NCI-H1436 (cell line): ENCODE measurements around the gene IL23R.
A peak's percentile ranks its signal among the peaks of the same experiment; 100 is the strongest.

ENCODE experiments used
- DNase-seq: peaks from one replicate; lab custom pipeline; 2025; lab: John Stamatoyannopoulos, UW

IL23R gene

DNA sequence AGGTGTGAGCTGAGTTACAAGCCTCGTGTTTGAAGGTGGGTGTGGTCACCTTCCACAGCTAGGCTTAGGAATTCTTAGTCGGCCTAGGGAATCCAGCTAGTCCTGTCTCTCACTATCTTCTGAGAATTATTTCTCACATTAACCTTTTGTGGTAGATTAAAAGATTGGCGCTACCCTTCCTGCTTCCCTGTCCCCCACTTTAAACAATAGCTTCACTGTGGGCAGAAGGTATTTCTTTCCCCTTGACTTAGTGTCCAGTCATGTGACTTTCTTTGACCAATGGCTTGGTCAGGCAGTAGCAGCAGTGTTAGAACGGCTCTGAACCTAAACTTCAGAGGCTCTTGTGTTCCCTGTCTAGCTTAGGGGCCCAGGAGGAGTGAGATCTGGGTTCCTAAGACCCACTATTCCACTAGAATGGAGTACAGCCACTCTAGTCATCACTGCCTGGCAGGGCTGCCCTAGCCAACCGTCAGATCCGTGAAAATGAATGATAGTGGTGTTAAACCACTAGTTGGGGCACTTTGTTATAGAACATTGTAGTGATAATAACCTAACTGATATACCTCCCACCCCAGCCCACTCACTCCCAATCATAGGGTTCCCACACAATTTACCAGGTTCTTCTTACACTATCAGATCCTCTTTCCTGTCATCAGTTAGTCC, 17.6 kb upstream of the IL23R start:
- no peak for DNase-seq

DNA sequence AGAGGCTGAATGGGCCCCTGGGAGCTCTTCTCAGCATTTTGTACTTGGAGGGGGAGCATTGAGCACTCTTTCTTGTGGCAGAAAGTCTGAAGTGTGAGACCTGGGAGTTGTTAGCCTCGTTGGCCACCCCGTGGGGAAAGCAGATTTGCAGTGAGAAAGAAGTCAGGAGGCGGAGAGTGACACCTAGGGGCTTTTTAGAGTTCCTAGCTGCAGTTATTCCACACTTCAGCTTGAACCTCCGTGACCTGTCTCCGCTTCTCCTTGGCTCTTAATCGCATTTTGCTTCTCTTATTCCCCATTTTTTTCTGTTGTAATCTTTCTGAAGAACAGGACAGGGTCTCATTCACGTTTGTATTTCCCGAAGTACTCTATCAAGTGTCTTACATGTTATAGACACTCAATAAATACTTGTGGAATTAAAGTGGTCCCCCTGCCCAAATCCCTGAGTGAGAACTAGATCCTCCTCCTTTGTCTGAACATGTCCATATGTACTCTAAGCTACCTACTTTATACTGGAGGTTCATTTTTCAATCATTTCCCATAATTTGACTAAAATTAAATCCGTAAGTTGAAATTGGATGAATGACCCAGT, 17.0 kb upstream of the IL23R start:
- peak; percentile 59 for DNase-seq

DNA sequence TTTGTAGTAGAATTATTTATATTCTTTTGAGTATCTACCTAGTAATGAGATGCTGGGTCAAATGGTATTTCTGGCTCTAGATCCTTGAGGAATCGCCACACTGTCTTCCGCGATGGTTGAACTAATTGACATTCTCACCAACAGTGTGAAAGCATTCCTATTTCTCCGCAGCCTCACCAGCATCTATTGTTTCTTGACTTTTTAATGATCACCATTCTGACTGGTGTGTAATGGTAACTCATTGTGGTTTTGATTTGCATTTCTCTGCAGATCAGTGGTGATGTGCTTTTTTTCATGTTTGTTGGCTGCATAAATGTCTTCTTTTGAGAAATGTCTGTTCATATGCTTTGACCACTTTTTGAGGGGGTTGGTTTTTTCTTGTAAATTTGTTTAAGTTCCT, 15.3 kb upstream of the IL23R start:
- no peak for DNase-seq

DNA sequence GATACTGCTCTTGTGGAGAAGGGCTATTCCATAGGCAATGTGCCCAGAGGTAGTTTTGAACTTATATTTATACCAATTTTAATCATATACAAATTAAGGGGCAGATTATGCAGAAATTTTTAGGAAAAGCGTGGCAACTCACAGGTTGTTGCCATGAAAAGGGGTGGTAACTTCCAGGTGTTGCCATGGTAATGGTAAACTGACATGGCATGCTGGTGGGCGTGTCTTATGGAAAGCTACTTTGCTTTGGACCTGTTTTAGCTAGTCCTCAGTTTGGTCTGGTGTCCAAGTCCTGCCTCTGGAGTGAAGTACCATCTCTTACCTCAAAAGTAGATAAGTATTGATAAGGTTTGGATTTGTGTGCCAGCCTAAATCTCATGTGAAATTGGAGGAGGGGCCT, 7.9 kb upstream of the IL23R start:
- no peak for DNase-seq

DNA sequence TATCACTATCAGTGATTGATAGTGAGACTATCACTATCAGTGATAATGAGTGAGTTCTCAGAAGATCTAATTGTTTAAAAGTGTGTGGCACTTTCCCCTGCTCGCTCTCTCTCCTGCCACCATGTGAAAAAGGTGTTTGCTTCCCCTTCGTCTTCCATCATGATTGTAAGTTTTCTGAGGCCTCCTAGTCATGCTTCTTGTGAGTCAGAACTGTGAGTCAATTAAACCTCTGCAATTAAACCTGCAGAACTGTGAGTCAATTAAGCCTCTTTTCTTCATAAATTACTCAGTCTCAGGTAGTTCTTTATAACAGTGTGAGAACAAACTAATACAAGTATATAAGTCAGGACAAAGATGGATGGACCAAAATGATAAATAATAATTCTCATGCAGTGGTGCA, 7.0 kb upstream of the IL23R start:
- no peak for DNase-seq

DNA sequence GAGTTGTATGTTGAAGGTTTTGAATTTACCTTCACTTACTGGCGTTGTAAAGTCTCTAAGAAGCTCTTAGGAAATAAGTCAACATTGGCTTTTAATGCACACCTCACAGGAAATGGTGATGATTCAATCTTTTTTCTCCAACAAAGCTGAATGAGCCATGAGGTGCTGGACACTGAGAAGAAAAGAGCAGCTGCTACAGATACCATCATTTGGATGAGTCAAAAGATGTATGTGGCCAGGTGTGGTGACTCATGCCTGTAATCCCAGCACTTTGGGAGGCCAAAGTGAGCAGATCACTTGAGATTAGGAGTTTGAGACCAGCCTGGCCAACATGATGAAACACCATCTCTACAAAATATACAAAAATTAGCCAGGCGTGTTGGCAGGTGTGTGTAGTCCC, 3.3 kb upstream of the IL23R start:
- no peak for DNase-seq

DNA sequence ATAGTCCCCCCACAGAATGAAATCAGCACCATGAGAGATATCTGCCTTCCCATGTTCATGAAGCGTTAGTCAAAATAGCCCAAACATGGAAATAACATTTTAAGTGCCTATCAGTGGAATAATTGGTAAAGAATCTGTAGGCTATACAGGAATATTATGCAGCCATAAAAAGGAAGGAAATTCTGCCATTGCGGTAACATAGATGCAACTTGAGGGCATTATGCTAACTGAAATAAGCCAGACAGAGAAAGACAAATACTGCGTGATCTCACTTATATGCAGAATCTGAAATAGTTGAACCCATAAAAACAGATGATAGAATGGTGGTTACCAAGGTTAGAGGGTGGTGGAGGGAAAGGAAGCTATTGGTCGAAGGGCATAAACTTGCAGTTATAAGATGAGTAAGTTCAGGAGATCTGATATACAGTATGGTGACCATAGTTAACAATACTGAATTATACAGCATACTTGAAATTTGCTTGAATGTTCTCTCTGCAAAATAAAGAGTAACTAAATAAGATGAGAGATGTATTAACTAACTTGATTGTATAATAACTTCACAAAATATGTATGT, 699 bp upstream of the IL23R start:
- DNase-seq, result no peak

DNA sequence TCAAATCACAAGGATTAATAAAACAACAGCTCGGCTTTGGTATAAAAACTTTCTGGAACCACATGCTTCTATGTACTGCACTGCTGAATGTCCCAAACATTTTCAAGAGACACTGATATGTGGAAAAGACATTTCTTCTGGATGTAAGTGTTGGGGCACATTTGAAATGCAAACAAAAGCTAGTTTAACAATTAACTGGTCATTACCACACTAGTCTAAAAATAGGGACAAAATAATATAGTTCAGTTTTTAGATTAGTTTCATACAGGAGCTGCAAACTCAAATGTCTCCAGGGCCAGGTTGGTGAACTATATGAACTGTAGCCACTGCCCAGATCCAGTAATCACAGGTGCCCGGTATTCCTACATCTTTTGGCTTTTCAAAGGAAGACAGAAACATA, 3.2 kb downstream of the IL23R start:
- no peak for DNase-seq

DNA sequence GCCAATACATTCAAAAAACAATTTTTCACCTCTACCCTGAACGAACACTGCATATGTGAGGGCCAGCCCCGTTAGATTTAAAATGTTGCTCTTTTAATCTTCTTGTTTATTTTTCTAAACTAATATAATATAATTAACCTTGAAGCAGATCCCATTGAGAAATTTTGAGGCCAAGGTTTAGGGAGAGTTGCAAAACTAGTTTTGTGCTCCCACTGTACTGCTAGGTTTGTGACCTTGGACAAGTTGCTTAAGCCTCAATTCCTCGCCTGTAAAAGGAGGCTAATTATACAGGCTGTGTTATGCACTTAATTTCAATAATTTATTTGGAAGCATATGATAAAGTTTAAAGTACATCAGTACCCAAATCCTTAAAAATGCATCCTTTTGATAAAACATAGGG, 3.7 kb downstream of the IL23R start:
- no peak for DNase-seq

DNA sequence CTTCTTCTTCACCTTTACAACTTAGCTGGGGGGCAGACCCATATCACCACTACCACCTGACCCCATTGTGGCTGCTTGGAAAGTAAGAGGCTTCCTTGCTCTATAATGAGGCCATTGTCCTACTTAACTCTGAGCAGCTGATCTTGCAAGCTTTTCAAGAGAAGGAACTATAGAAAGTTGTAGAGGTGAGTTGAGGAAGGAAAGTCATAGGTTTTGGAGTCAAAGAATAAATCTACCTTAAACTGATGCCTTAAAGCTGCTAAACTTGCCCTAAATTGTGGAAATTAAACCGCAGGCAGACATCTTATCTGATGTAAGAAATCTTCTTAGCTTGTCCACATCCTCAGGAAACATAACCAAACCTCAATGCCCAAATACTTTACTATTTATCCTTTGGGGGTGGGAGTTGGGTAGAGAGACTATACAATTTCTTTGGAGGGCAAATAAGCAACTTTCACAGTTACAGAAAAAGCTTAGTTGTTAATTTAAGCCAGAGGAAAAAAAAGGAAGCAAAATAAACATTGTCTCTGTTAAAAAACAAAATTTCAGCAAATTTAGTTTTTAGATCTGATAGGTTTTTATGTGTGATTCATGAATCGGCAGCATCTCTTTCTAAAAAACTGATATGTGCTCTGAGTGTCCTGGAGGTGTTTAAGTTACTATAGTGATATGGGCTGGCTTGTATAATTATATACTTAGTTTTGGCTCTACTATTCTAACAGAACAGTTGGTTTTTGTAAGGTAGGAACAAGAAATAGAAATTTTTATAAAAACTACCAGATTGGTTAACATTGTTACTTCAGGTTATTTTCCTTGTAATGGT, 4.7 kb downstream of the IL23R start:
- DNase-seq, result no peak

DNA sequence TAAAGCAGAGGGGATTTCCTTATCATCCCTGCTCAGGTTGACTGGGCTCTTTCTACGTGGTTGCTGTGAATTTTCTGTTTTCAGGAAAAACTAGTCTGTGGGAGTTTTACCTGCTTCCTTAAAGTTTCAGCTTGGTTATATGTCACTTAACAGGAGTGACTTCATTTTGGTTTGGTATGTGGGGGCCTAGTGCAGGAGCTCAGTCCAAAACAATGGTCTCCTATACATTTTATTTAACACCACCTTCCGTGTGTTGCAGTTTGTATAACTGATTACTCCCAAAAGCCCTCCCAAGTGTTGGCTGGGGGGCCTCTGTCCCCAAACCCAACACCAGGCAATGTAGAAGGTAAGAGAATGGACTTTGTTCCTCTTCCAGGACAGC, 5.3 kb downstream of the IL23R start:
- no peak for DNase-seq

DNA sequence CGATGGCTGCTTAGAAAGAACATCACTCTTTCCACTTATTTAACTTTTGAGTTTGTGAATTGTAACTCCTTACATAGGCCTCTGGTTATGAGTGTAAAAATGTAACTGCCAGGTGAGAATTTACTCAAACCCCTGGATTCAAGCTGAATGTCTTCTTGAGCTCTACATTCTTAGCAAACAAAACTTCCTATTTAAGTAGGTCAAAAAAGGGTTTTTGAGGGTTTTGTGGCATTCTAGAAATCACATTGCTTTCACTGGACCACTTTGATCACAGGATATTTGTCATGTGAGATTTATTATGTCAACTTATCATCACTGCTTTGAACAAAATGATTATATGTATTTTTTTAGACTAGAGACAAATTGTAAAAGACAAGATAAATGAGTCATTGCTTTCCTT, 5.7 kb downstream of the IL23R start:
- no peak for DNase-seq

DNA sequence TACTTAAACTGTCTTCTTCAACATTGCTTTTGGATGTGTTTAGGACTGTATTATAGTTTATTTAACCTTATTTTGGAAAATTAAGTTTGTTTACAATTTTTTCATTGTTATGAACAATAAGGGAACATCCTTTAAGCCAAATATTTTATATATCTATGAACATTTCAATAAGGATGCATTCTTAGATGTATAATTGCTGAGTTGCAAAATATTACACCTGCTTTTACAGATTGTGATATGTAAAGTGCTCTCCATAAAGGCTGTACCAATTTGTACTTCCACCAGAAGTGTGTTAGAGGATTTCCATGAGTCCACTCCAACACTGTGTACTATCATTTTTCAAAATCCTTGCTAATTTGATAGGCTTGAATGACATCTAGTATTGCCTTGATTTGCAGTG, 7.7 kb downstream of the IL23R start:
- no peak for DNase-seq

DNA sequence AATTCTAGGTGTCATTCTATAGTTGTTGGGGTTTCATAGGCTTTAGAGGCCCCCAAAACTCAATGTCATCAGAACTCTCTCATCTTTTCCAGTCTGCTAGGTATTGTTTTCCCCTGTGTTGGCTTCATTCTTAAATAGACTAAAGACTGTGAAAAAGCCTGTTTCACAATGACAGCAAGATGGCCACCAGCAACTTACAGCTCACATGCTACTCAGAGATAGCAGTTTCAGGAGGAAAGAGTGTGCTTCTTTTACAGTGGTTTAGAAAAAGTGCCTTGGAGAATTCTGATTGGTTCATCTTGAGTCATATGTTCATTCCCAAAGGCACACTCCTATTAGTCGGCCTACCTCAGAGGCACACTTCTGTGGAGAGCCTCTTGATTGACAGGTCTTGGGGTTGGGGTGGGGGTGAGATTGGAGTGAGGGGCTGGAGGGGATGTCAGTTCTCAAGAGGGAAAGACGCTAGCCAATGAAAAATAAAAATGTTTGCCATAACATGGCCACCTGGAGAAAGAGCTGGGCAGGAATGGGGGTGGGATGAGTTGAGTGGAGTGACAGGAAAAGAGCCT, 8.5 kb downstream of the IL23R start:
- no peak for DNase-seq

DNA sequence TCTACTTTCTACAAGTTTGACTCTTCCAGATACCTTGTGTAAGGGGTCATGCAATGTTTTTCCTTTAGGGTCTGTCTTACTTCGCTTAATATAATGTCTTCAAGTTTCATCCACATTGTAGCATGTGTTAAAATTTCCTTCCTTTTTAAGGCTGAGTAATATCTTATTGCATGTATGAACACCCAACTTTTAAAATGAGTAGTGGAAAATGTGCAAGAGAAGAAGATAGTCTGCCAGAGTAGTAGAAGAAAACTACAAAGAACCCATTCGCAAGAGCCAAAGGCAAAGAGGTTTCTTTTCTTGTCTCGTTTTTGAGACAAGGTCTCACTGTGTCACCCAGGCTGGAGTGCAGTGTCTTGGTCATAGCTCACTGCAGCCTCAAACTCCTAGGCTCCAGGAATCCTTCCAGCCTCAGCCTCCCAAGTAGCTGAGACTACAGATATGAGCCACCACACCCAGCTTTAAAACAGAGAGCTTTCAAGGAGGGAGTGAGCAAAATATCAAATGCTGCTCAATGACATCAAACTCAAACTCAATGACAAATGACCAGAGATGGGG, 9.4 kb downstream of the IL23R start:
- no peak for DNase-seq

DNA sequence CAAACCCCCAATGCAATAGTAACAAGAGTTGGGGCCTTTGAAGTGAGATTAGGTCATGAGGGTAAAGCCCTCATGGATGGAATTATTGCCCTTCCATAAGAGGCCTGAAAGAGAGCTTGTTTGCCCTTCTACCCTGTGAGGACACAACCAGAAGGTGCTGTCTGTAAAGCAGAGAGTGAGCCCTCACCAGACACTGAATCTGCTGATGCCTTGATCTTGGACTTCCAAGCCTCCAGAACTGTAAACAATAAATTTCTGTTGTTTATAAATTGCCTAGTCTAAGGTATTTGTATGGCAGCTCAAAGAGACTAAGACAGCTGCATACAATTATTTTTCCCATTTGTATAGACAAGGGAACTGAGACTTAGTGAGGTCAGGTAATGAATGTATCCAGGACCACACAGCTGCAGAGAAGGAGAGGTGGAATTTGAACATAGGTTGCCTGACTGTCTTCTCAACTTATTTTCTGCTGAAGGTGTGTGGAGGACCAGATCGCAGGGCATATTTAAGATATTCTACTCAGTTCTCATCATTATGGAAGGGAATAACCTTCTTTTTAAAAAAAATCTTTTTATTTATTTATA, 18.7 kb downstream of the IL23R start:
- no peak for DNase-seq

DNA sequence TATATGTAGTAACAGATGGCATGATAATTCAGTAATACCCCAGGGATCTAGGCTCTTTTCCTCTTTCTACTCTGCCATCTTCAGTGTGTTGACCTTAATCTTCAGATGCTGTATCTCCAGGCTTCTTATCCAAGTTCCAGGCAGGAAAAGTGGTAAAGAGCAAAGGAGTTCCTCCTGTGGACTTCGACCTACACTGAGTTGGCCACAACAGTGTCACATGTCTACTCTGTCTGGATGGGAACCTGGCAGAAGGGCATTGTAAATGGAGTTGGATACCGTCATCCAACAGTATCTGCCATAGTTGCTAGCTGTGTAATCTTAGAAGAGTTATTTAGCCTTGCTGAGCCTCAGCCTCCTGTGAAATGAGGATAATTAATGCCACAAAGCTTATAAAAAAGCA, 21.9 kb downstream of the IL23R start:
- no peak for DNase-seq

DNA sequence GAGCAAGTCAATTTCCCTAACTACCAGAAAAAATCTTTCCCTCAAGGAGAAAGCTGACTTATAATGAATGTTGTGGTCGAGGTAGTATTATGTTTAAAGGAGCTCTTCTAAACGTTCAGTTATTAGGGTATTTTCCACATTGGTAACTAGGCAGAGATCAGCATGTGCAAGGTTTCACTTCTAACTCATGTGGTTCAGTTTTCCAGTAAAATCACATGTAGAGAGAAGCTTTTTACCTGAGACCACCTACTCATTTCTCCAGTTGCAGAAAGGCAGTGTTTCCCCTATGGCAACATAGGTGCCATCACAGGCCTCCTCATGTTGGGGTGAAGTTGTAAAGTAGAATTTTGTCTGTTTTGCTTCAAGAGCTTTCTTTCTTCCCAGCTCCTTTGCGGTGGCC, 23.7 kb downstream of the IL23R start:
- DNase-seq, result no peak

DNA sequence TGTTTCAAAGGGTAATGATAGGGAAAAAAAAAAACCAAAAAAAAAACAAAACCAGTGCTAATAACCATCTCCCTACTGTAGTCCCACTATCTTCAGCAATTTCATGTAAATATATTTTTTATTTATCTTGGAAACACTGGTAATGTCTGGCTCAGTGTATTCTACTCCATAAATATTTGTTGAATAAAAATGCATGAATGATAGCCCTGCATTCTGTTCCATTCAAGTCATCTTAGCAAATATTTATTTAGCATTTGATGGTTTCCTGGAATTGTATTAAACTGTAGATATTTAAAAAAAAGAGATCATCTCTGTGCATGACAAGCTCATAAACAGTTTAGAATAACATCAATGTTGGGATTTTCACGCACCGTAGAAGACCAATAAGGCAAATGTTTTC, 24.2 kb downstream of the IL23R start:
- no peak for DNase-seq

DNA sequence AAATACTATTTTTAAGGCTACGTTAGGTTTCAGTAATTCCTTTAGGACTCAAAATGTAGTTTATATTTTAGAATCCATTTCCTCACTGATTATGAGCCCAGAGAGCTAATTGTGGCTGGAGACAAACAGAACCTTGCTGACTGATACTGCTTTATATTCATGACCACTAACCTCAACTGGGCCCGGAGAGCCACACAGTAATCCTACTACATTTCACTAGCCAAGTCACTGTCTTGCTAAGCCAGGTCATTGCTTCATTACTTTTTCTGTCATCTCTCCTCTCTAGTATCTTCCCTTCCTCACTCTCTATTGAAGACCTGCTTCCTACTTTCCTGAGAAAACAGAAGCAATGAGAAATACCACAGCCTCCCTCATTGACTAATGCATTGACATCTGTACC, 24.7 kb downstream of the IL23R start:
- no peak for DNase-seq

DNA sequence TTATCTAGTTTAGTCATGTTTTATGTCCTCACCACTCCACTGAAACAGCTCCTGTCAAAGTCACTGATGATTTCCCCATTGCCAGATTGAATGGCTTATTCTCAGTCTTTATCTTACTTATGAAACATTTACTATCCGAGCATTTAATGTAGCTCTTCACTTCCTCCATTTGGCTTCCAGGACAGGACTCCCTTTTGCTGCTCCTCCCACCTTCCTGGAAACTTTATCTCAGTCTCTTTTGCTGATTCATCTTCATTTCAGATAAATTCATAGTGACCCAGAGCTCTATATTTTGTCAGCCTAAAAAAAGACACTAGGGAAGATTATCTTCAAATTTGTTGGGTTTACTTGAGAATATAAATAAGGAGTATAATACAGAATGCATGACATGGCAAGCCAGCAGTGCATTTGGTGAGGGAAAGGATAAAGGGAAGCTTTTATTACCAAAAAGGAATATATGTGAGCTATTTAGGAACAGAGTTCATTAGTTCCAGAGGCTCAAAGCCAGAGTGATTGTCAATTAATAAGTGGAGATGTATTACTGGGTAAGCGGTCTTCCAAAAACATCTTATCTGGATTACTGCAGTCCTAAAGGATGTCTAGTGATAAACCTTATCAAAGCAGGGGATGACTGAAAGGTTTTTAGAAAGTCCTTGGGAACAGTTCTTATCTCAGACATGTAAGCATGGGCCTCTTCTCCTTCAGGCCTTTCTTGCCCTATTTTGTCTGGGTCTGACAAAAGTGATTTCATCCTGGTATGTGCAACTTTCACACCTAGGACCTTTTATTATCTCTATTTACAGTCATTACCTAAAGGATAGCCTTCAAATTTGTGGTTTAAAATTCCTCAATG, 25.6 kb downstream of the IL23R start:
- DNase-seq, result no peak
